ENCODE results near the gene VSTM4.
A peak's percentile ranks its signal among the peaks of the same experiment; 100 is the strongest.

VSTM4 gene, protein sequence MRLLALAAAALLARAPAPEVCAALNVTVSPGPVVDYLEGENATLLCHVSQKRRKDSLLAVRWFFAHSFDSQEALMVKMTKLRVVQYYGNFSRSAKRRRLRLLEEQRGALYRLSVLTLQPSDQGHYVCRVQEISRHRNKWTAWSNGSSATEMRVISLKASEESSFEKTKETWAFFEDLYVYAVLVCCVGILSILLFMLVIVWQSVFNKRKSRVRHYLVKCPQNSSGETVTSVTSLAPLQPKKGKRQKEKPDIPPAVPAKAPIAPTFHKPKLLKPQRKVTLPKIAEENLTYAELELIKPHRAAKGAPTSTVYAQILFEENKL

DNA sequence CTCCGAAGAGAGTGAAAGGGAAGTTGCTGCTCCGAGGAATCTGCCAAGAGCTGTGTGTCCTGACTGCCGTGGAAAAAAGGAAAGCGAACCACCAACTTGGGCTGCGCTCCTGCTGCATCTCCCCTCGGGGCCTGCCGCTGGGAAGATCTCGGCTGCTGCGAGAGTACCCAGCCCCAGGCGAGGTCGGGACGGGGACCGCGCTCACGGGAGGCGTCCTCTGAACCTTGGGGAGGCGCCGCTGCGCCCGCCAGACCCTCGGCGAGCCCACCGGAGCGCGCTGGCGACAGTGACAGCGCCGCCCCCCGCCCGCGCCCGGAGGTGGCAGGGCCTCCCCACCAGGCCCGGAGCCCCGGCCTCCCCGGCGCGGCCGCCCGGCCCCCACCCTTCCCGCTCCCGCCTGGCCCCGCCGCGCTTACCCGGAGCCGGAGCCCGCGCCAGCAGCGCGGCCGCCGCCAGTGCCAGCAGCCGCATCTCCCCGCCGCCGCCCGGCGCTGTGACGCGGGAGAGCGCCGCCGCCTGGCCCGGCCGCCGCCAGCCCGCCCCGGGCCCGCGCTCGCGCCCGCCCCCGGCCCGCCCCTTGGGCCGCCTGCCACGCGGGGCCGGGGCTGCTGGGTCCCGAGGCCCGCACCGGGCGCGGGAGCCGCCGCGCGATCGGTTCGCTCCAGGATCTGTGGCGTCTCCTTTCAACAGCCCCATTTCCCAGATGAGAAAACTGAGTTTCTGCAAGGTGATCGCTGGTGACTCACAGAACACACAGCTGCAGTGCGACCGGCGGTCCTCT lies at the start of gene VSTM4:
TSS of gene VSTM4 (minus strand) at position 508 of the 781 bp plus-strand sequence. CDS start at position 471, 37 bp downstream.
- DNase-seq (ENCODE audit: low read depth, low spot score), result no peak

DNA sequence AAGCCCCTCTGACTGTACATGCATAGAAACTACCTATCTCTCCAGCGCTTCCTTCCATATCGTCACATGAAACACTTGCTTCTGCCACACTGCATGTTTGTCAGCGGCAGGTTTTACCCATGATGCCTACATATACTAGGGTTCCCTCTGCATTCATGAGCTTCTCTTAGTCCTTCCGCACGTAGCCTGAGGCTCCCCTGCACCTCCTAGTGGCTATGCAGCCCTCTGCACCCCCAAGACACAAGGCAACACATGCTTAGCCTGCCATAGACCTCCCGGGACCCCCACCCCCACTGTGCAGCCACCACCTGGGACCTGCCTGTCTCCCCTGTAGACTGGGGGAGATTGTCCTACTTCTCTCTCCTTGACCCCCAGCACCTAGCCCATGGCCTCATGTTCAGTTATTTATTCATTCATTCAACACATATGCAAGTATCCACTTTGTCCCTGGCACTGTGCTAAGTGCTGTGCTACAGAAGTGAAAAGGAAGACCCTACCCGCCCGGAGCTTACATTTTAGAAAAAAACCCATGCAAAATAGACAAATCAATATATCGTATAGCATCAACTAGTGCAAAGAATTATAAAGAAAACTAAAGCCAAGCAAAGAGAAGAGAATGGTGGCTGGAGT lies 49.4 kb upstream of the VSTM4 start:
- peak; percentile 40 for DNase-seq (ENCODE audit: low read depth, low spot score)

DNA sequence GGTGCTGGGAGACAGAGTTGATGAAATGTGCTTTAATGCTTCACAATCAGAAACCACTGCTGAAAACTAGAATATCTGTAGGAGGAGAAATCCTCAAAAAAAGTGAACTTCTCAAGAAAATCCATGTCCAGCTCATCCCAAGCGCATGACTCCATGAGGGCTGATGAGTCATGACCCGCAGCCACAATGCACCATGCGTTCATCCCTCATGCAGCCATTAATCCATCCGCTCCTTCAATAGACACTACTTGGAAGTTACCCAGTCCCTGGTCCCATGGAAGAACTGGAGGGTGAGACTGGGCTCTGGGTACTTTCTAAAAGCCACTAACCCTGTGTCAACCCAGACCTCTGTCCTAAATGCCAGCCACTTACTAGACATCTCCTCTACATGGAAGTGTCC lies 48.4 kb upstream of the VSTM4 start:
- no peak for DNase-seq (ENCODE audit: low read depth, low spot score)

DNA sequence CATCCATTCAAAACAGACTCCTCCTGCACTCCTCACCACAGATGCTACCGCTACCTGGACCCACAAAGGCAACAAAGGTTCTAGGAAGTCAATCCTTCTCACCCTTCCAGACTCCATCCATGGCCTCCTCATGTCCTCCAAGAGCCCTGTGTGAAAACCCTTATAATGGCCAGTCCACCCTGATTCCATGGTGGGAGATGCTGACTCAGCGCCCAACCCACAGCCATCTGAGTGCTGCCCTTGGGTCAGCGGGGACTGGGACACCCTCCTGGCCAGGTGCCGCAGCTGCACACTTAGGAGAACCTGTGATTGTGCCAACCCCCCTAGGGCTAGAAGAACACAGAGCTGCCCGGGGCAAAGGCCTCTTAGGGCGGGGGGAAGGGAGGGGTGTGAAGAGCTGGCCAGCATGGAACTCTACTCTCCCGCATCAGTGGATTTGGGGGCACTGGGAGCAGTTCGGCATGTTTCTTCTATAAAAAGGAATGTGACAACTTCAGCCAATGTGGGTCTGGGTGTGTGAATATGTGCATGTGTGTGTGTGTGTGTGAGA lies 47.5 kb upstream of the VSTM4 start:
- no peak for DNase-seq (ENCODE audit: low read depth, low spot score)

DNA sequence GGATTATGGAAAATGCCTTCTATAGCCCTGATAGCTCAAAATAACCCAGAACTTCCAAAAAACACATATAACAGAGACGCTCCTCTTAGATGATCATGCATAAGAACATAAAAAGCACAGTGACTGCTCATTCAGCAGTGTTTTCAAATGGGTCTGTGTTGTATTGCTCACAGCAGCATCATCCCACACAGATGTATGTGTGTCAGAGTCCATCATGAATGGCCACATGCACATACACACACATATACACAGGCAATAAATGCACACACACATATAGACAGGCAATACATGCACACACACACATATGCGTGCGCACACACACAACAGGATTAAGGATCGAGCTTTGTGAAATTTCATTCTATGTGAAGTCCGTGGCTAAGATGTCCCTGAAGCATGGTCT lies 46.7 kb upstream of the VSTM4 start:
- no peak for DNase-seq (ENCODE audit: low read depth, low spot score)

DNA sequence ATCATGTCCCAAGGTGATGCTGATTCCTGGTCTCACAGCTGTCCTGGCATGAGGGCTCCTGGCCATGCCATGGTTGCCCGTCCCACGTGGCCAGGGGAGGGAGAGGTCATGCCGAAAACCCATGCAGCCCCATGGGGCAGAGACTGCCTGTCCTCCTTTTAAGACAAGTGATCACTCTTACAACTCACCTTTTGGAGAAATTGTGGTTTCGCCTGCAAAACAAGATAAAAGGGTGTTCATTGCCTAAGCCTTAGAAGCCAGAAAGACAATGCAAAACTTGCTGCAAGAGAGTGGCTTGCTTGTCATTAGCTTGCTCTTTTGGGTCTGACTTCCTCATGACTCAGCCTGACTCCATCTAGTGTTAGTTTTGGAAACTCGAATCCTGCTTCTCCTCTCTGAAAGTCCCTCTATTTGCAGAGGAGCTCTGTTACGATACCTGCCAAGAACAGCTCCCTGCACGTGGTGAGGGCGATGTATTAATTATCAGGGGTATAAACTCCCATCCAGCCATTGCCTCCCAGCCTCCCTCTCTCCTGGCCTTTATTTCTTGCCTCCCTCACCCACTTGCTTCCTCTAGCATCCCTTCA lies 46.2 kb upstream of the VSTM4 start:
- DNase-seq (ENCODE audit: low read depth, low spot score), result peak; percentile 57

DNA sequence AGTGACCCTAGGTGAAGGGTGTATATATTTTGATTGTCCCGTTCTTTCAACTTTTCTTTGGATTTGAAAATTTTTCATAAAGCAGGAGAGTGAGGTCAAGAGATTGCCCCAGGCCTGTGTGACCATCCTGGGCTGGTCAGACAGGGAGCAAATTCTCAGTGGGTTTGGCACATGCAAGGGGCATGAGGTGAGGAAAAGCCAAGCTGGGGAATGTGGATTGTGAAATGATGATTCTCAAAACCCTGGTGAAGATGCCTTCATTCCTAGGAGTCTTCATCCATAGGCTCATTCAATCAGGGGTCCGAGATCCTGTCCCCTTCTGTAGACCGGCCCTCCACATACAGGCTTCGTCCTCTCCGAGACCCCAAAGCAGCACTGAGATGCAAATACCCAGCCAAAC lies 45.5 kb upstream of the VSTM4 start:
- DNase-seq (ENCODE audit: low read depth, low spot score), result no peak

DNA sequence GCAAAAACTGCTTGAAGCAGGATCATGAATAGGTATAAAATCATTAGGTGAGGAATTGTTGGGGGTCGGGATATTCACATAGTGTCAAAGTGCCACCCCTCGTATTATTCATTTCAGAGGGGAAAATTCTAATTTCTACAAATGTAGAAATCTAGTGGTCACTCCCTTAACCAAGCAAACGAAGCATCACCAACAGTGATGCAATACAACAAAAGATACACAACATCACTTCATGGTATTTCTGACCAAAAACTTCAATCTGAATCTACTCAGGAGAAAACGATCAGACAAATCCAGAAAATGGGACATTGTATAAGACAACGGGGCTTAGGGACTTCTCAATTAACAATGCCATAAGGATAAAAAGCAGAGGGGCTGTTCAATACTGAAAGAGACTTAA lies 44.8 kb upstream of the VSTM4 start:
- DNase-seq (ENCODE audit: low read depth, low spot score), result no peak

DNA sequence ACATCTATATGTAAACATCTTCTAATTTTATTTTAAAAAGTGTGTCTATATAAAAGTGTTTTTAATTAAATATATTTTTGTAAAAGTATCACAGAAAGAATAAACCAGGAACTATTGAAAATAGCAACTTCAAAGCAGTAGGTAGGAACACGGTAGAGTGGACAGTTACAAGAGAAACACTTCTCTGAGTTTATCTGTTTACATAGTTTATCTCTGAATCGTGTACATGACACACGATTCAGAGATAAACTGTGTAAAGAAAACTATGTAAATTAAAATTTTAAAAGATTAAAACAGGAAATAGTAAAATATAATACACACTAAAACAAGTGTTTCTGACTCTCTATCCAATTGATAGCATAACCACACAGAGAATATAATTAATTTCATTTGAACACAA lies 43.6 kb upstream of the VSTM4 start:
- DNase-seq (ENCODE audit: low read depth, low spot score), result no peak

DNA sequence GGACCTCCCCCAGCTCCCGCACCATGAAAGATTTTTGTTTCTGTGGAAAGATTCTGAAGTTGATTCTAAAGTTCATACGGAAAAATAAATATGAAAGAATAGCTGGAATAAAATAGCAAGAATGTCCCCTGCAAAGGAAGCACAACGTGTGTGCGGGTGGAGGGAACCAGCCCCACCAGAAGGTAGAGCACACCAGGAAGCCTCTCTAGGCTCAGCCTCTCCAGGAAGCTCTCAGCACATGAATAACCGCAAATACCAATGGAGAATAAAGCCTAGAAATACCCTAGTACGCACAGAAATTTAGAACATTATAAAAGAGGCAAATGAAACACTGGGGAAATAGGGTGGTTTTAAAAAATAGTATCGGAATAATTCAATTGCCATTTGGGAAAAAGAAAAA lies 43.1 kb upstream of the VSTM4 start:
- no peak for DNase-seq (ENCODE audit: low read depth, low spot score)

DNA sequence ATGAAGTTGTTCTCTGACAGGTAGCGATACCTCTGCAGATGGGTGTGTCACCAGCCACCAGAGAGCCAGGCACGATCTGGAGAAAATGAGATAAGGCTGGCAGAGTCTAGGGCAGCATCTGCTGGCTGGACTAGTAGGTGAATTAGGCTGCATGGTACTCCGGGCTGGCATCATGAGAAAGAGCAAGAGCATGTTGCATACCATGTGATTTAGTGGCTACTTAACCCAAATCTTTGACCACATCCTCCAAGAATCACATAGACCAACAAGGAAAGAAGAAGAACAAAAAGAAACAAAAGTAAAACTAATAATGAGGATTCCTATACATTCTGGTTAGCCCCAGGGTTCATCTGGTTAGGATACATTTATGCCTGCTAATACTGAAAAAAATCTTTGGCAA lies 41.9 kb upstream of the VSTM4 start:
- DNase-seq (ENCODE audit: low read depth, low spot score), result no peak

DNA sequence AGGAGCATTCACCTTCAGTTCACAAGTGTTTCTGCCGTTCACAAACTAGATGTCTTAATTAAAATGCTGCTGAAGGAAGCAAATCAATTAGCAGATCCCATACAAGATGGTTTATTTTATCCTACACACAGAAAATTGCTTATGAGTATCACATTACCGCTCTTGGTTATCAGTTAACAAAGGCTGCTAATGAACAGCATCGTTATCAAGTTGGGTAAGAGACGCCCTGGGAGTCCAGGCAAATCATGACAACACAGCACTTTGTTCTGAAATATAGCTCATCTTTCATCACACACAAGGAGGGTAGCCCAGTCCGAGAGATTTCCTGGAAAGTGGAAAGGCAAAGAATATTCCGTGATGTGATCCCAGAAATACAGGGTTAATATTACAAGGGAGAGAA lies 39.3 kb upstream of the VSTM4 start:
- no peak for DNase-seq (ENCODE audit: low read depth, low spot score)

DNA sequence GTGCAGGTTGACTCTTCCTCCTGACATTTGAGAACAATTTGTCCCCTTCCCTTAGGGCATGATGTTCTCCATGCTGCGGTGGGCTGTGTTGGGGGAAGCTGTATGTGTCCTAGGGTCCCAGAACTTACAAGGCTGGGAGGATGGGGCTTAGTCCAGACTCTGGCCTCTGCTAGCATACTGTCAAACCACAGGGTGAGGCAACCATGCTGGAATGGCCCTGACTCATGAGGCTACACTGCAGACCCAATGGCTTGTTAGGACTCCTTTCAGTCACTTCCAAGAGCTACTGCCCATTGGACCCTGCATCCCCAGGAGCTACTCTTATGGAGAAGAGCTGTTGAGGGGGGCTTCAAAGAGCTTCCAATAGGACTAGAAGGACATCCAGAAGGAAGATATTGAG lies 38.6 kb upstream of the VSTM4 start:
- DNase-seq (ENCODE audit: low read depth, low spot score), result no peak

DNA sequence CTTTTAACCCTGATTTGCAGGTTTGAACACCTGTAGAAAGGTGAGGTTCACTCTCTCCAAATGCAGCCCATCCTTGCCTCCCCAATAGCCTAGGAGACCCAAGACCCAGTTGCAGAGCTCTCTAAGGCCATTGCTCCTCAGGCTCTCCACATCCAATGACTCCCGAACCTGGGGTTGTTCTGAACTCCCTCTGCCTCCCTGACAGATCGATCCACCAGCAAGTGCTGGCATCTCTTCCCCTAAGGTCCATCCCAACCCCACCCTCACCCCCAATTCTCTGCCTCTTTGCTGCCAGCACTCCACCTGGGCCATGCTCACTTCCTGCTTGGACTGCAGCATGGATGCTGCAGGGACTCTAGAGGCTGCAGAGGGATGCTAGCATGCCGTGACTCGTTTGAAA lies 37.8 kb upstream of the VSTM4 start:
- DNase-seq (ENCODE audit: low read depth, low spot score), result no peak

DNA sequence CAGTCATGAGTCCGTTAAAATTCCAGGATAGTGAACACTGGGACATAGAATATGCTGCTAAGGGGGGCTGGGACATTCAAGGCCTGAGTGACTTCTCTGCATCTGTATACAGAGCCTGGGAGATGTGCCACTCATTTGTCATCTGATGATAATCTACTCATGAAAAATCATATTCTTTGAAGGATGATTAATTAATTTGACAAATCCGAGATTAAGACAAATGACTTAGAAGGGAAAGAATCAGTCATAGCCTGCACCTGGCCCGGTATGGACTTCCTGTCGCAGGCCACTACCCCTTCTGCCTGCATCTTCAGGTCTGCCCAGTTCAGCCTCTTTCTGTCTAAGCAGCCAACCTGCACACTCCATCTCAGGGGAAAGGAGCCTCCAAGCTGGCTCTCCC lies 37.3 kb upstream of the VSTM4 start:
- no peak for DNase-seq (ENCODE audit: low read depth, low spot score)

DNA sequence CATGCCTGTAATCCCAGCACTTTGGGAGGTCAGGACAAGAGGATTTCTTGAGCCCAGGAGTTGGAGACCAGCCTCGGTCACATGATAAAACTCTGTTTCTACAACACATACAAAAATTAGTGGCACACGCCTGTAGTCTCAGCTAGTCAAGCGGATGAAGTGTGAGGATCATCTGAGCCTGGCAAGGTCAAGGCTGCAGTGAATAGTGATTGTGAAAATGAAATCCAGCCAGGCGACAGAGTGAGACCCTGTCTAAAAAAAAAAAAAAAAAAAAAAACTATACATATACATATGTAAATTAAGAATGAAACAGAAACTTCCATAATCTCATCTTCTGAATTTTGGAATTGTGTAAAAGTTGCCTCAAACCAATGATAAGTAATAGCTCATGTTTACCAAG lies 36.7 kb upstream of the VSTM4 start:
- no peak for DNase-seq (ENCODE audit: low read depth, low spot score)

DNA sequence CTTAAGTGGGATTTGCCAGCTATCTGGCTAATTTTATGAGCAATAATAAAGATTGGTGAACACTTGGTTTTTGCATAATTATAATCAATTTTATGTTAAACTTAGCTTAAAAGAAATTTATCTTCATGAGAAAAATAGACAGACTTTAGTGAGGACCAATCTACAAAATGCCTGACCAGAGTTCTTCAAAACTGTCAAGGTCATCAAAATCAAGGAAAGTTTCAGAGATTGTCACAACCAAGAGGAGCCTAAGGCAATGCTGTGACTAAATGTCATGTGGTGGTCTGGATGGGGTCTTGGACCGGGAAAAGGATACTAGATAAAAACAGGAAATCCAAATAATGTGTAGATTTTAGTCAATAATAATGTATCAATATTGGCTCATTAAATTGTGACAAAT lies 36.2 kb upstream of the VSTM4 start:
- no peak for DNase-seq (ENCODE audit: low read depth, low spot score)

DNA sequence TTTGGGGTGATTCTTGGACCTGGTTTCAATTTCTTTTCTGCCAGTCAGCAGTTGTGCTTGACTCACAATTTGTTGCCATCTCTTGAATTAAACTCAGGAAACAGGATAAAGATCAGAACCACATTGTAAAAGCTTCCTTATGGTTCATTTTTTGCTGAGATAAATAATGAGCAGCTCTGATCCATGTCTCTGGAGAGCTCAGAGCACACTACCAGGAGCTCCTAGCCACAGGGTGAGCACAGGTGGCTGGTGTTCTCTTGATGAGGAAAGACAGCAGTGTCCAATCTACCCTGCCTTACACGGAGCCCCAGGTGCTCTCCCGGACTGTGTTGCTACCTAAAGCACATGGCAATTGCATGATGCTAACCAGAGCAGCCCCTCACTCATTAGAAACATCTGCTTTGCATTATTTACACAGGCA lies 35.7 kb upstream of the VSTM4 start:
- no peak for DNase-seq (ENCODE audit: low read depth, low spot score)

DNA sequence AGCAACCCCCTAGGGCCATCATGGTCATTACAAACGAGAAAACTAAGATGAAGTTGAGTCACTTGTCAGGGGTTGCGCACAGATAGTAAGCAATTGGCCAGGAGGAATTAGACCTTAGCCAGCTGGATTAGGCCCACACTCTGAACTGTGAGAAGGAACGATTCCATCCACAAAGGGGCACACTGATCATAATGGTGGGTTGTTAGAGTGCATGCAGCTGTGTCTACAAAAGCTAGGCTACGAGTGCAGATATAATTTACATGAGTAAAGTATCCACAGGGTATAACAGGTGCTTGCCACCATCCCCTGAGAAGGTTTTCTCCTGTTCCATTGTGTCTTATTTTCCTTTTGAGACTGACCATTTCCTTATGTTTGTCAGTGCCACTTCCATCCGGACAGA lies 35.1 kb upstream of the VSTM4 start:
- DNase-seq (ENCODE audit: low read depth, low spot score), result no peak

DNA sequence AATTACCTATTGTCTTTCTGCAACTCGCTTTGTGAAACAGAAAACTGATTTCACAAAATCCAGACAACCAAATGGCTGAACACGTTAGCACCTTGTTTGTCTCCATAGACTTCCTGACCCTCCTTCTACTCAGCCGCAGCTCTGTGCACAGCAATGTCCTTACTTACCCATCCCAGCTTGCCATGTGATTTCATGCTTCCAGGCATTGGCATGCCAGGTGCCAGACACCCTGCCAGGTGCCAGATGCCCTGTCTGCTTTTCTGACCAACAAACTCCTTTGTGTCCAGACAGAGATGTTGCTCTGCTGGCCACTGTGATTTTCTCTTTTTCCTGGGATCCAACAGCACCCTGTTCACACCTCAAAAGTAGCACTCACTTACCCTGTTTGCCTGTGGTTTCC lies 34.6 kb upstream of the VSTM4 start:
- no peak for DNase-seq (ENCODE audit: low read depth, low spot score)

DNA sequence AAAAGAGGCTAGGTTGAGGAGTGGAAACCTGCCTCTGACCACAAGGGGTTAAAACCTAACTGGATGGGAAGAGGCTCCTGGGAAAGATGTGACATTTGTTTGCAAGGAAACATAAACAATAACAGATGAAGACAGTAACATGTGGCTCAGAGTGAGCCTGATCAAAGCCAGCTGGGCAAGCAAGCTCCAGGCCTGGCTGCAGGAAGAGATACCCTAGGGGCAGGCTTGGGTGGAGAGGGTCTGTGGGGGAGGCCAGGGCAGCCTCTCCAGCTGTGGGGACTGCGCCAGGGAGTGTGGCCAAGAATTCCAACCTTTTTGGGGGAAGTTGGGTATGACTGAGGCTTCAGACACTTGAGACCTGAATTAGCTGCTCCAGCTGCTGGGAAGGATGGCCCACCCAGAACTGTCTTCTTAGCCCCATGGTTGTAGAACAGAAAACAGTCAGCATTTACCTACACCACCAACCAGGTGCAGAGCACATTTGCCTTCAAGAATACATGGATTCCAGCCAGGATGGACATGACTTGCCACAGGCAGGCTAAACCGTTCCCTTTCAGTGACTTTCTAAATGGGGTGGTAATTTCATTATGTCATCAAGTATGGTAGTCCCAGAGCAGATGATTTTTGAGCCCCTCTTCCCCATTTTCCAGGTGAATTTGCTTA lies 28.9 kb upstream of the VSTM4 start:
- no peak for DNase-seq (ENCODE audit: low read depth, low spot score)

DNA sequence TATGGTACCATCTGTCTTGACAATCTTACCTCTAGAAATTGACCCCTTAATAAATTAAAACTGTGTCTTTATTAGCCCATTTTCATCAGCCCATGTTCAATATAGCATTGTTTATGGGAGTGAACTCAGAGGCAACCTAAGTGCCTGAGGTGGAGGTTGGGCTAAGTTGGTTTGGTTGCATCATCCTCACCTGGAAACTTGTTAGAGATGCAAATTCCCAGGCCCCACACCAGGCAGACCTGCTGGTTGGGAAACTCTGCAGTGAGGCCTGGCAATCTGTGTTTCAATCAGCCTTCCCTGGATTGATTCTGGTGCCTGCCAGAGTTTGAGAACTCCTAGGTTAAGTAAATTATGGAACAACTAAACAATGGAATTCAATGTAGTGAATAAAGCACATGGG lies 27.9 kb upstream of the VSTM4 start:
- DNase-seq (ENCODE audit: low read depth, low spot score), result peak; percentile 68

Data from iPS DF 19.7 (cell line).